Measurements from ENCODE around the gene TMEM201.
A peak's percentile ranks its signal among the peaks of the same experiment; 100 is the strongest.

Gene TMEM201

DNA sequence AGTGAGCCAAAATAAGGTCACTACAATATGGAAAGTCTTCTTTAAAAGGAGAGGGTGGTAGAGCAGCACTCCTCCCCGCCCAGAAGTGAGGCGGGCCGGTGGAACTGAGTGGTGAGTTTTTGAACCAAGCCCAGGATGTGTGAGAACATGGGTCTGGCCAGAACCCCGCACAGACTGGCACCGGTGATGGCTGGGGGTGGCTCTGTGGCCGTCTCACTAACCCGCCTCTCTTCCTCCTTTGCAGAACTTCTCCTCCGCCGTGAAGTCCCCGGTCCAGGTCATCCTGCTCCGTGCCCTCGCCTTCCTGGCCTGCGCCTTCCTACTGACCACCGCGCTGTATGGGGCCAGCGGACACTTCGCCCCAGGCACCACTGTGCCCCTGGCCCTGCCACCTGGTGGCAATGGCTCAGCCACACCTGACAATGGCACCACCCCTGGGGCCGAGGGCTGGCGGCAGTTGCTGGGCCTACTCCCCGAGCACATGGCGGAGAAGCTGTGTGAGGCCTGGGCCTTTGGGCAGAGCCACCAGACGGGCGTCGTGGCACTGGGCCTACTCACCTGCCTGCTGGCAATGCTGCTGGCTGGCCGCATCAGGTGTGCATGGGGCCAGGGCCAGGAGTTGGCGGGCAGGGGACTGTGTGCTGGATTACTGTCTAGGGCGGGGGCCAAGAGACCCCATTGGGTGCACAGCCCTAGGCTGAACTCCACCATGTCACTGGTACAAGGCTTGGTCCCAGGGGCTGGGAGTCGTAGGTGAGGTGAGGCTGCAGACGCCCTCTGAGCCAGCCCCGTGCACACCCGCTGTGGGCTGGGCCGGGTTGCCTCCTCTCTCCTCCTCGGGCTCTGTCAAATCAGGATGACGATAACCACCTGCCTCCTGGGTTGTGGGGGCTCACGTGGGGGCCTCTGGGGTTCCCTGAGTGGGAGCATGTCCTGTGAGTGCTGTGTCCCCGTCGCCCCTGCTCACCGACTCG, 12.4 kb downstream of the TMEM201 start:
- no peak for DNase-seq (ENCODE audit: low read depth)

DNA sequence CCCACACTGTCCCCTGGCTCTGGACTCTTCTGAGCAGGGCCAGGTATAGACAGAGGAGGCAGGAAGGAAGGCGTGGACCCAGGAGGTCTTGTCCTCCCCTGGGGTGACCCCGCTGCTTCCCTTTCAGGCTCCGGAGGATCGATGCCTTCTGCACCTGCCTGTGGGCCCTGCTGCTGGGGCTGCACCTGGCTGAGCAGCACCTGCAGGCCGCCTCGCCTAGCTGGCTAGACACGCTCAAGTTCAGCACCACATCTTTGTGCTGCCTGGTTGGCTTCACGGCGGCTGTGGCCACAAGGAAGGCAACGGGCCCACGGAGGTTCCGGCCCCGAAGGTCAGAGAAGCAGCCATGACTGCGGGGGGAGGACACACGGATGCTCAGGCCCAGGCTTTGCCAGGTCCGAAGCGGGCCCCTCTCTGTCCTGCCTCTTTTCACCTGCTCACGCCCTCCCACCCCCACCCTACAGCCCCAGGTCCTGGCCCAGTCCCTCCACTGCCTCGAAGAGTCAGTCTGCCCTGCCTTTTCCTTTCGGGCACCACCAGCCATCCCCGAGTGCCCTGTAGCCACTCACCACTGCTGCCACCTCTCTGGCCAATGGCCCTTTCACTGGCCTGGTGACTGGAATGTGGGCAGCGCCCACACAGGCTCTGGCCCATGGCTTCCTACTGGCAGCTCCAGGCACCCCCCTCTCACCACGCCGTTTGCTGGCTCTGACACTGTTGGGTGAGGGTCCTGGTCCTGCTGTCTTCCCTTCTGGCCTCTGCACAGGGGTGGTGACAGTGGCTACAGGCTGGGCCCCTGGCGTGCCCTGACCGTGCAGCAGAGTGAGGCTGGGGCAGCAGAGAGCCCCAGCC, 13.5 kb downstream of the TMEM201 start:
- no peak for DNase-seq (ENCODE audit: low read depth)

DNA sequence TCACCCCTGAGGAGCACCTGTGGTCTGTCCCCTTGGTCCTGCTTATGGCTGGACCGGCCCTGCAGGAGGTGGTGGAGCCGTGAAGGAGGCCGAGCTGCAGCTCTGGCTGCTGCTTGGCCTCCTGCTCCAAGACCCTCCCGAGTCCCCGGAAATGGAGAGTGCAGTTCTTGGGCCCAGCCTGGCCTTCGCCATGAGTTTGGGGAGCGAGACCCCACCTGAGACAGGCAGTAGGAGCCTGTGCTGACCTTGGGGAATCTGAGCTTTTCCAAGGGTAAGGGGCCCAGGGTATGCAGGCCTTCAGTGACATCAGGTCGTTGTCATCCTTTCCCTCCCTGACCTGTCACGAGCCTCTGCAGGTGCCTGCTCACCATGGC, 14.1 kb downstream of the TMEM201 start:
- no peak for DNase-seq (ENCODE audit: low read depth)

DNA sequence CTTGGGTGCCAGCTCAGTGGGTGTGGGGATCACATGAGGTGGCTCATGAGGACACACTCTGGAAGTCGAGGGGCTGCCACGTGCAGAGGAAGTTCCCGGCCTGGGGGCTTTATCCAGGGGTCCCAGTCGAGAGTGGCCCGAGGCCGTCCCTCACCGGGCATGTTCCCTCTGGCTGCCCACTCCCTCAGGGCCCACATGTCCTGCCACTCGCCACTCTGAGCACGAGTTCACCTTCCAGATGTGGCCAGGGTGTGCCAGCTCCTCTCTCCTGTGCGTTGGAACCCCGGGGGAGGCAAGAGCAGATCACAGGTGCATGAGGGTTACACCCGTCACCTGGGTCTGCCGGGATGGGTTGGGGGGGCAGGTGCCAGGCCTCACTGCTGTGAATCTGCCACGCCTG, 14.6 kb downstream of the TMEM201 start:
- no peak for DNase-seq (ENCODE audit: low read depth)

DNA sequence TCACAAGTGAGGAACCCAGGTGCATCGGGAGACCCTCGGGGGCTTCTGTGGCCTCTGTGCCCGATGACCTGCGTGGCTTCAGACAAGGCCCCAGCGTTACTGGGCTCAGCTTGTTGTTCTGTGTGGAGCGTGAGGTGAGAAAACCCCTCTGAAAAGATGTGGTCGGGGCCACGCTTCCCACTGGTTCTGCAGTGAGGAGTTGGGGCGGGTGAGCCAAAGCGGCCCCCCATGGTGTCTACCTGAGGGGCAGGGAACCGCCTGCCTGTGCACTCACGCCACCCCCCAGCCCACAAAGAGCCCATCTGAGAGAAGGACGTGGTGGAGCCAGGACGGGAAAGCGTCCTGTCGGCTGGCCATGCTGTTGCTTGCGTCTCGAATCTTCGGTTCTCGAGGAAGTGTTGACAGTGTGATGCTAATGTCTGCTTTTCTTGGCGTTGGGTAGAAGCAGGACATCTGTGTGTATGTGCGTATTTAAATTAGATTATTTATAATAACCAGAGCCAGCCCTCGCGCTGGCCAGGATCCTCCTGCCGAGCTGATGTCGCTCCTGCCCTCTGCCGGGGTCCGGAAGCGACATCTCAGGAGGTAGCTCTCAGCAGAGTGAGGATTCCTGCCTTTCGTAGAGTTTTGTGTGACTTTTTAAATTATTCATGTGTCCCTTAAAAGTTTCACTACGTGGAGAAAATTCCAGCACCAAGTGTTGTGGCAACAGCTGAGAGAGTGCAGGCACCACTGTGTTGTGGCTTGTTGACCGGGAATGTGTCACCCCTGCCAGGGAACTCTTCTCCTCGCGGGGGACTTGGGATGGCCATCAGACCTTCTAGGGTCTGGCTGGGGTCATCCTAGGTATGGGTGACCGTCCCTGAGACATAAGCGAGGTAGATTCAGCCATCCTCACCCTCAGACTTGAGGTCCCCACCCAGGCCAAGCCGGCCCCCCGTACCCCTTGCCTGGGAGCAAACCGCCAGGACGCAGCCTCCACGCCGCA, 15.3 kb downstream of the TMEM201 start:
- DNase-seq (ENCODE audit: low read depth) = no peak

- no peak for DNase-seq (ENCODE audit: low read depth)
Observed at GRCh38 chr1:9604836-9605235, 16.1 kb downstream of the TMEM201 start.

DNA sequence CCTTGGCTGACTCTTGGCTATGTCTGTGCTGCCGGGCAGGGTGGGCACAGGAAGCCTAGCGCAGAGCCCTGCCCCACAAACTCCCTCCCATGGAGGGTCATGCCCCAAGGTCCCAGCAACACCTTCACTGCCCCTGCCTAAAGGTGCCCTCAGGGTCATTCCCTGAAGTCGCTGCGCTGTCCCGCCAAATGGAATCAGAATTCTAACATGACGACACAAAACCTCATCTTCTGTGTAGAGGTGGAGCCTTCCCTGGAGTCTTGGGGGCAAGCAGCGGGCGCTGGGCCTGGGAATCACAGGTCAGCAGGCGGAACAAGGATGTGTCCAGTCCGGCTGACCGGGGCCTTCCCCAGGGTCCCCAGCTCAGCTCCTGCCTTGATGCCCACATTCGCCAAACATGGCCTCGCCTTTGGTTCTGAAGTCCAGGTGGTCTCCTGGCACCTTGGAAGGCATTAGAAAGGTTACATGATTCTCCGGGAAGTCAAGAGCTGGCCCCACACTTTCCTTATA, 17.3 kb downstream of the TMEM201 start:
- no peak for DNase-seq (ENCODE audit: low read depth)

DNA sequence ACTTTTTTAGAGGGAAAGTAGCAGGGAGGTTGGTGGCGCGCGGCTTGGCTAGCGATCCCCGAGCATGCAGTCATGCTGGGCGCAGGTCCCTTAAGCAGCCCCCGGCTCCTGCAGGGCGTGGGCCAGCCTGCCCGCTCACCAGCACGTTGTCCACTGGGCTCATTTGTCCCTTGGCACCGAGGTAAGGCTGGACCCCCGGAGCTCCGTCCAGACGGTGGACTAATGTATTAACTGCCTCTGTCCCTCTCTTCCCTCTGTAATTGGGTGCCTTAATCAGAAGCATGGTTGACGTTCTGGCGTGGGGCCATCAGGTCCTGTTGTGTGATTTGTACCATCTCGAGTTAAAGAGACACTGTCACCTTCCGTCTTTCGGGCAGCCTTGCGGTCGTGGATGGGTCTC, 17.7 kb downstream of the TMEM201 start:
- DNase-seq (ENCODE audit: low read depth) = no peak

- DNase-seq (ENCODE audit: low read depth) = no peak
Observed at GRCh38 chr1:9606948-9607347, 18.2 kb downstream of the TMEM201 start.

- no peak for DNase-seq (ENCODE audit: low read depth)
Observed at GRCh38 chr1:9607352-9607751, 18.6 kb downstream of the TMEM201 start.

- no peak for DNase-seq (ENCODE audit: low read depth)
Observed at GRCh38 chr1:9609998-9610397, 21.3 kb downstream of the TMEM201 start.

DNA sequence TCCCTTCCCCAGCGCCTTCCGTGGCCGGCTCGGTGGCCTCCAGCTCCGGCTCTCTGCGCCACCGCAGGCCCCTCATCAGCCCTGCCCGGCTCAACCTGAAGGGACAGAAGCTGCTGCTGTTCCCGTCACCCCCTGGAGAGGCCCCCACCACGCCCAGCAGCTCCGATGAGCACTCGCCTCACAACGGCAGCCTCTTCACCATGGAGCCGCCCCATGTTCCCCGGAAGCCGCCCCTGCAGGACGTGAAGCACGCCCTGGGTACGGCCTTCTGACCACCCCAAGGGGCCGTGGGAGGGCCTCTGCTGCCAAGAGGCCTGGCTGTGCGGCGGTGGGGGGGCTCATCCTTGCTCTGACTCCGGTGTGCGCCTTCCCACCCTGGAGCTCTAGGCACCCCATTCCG, 21.8 kb downstream of the TMEM201 start:
- no peak for DNase-seq (ENCODE audit: low read depth)

- DNase-seq (ENCODE audit: low read depth) = no peak
Observed at GRCh38 chr1:9611716-9612115, 23.0 kb downstream of the TMEM201 start.

DNA sequence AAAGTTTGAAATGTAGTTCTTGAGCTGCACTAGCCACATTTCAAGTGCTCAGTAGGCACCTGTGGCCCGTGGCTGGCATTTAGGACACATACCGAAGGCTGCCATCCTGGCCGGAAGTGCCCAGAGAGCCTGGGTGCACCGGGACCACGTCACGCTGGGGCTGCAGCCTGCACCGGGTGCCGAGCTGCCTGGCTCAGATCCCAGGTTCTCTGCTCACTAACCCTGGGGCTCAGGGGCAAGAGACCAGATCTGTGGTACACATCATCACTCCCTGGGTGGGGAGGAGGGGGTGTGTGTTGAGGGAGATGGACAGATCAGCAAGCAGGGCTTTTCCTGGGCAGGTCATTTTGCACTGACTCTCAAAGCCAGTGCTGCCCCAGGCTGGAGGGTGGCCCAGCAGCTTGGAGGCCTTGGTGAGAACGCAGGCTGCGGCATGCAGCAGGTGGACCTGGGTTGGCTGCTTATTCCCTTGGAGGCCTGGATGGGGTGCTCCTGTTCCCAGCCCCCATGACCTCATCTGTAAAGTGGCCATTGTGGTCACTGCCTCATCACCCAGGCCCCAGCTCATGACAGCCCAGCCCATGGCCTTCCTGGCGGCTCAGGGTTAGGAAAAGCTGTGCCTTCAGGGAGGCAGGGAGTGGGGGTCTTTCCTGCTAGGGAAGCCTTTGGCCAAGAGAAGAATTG, 23.6 kb downstream of the TMEM201 start:
- DNase-seq (ENCODE audit: low read depth) = peak; percentile 26

DNA sequence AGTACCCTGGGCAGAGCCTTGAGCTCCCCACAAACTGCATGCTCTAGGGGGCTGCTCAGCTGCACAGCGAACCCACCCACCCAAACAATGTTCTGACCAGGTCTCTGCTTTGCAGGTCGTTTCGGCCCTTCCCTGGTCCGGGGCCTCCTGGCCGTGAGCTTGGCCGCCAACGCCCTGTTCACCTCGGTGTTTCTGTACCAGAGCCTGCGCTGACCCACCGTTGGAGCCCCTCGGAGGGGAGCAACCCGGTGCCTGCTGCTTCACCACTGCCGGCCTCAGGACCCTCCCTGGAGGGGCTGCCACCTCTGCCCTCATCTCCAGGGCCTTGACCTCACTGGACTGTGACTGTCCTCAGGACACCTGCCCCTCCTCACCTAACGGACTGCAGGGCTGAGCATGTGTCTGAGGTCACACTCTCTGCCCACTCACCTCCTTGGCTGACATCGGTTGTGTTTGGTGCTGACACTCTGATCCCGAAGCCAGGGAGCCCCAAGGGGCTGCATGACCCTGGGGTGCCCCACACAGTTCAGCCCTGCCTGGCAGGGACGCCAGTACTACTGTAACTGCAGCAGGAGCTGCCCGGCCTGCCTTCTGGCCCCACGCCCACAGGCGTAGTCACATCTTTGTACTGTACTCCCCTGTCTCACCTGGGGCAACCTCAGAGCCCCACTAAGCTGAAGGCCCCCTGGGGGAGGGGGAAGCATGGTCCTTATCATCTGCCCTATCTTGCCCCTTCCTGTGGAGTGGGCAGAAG, 24.3 kb downstream of the TMEM201 start:
- no peak for DNase-seq (ENCODE audit: low read depth)

DNA sequence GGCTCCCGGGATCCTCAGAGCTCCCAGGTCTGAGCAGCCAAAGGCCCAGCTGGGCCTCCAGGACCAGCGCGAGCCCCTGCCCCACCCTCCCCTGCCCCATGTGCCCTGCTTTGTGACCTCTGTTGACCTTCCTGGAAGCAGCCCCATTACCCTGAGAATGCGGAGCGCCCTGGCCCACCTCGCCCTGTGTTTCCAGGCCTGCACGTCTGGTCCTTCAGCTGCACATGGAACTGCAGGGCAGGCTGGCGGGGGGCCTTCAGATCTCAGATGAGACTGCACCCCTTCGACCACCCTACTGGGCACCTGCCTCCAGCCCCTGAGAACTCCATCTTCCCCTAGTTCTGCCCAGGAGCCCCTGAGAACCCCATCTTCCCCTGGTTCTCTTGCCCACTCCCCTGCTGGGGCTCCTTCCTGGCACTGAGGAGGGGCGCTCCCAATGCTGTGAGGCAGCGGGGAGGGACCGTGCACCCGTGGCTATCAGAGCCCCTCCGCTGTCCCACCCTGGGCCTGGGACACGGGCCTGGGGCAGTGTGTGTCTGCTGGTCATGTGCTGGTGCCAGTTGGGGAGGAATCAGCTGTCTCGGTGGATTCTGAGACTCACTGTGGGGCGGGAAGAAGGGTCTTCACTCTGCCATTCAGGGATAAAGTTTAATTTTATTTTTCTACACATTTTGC, 25.1 kb downstream of the TMEM201 start:
- DNase-seq (ENCODE audit: low read depth) = no peak

- DNase-seq (ENCODE audit: low read depth) = peak; percentile 69
Observed at GRCh38 chr1:9615316-9616063, 26.8 kb downstream of the TMEM201 start.

DNA sequence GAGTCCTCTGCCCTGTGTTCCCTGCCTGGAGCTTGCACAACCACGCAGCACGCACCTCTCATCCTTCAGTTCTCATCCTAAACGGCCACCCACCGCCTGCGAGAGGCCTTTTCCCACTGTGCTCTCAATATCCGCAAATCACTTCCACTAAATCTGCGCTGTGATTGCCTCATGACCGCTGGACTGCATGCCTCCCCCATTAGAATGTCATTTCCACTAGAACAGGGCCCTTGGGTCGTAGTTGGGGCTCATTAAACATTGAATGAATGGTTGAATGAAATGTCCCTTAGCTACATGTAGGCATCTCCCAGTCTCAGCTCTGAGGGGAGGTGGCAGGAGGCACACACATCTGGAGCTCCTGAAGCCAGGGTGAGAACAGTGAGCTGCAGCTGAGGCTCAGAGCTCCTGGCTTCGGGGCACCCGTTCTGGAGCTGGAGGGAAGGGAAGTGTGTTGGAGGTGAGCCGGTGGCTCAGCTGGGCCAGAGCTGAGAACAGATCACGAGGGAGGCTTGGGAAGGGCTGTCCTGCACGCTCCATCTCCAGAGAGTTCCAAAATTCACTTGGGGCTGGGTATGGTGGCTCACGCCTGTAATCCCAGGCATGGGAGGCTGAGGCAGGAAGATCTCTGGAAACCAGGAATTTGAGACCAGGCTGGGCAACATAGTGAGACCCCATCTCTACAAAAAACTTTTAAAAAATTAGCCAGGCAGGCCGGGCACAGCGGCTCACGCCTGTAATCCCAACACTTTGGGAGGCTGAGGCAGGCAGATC, 30.4 kb downstream of the TMEM201 start:
- no peak for DNase-seq (ENCODE audit: low read depth)

All from ELR (cell line).